ENCODE measurements around the gene RANBP1.

DNA sequence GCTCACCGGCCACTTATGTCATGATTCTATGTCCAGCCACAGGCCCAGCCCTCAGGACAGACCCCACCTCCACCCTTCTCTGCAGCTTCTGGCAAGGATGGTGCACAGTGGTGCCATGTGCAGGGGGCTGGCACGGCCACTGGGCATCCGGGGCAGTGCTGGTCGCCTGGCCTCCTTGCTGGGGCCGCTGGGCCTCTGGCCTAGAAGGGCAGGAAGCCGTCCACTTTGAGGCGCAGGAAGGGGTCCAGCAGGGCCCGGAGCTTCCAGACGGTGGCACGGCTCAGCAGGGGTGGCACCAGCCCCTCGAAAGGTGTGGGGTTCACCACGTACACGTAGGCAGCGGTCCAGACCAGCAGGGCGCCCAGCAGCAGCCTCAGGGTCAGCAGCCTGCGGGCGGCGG, 32.5 kb downstream of the RANBP1 start:
- no peak for TF ChIP-seq POLR2AphosphoS5 (IDR thresholded peaks at IDR 0.05)
- TF ChIP-seq, protein P1, sequence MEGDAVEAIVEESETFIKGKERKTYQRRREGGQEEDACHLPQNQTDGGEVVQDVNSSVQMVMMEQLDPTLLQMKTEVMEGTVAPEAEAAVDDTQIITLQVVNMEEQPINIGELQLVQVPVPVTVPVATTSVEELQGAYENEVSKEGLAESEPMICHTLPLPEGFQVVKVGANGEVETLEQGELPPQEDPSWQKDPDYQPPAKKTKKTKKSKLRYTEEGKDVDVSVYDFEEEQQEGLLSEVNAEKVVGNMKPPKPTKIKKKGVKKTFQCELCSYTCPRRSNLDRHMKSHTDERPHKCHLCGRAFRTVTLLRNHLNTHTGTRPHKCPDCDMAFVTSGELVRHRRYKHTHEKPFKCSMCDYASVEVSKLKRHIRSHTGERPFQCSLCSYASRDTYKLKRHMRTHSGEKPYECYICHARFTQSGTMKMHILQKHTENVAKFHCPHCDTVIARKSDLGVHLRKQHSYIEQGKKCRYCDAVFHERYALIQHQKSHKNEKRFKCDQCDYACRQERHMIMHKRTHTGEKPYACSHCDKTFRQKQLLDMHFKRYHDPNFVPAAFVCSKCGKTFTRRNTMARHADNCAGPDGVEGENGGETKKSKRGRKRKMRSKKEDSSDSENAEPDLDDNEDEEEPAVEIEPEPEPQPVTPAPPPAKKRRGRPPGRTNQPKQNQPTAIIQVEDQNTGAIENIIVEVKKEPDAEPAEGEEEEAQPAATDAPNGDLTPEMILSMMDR (IDR thresholded peaks at IDR 0.05) = no peak
